ENCODE results near the gene DENND6A. TPM values are rescaled to one million over a fixed set of nuclear protein-coding genes. Genes with fewer than 3 reads are reported as not detected.

Gene DENND6A
- total and polyA plus RNA-seq, 2 of the 13 experiments (the other 11 are each of a cell fraction or from before 2014, with no cell fraction given), result 9.4 to 11.1 TPM

GRCh38 chr3:57731311-57731710 is 38.4 kb upstream of the DENND6A start (continued):
- no peak for TF ChIP-seq NFAT5 (CRISPR knock-in tag; IDR thresholded peaks at IDR 0.05)

DNA sequence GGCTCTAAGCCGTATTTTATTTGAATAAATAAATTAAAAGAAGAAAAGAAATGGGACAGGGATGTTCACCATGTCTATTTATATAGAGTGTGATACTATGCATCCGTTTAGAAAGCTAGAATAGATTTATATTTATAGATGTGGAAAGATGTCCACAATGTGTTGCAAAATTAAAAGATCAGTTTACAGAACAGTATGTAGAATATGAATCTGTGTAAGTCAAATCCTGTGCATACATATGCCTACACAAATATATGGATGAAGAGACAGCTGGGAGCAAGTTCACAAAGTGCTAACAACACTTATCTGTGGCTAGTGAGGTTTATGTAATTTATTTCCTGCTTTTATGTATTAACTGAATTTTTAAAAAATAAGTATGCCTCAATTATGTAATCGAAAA is 37.8 kb upstream of the DENND6A start:
- H4K20me1 ChIP-seq (ENCODE audit: insufficient read depth, low read length), result no peaks in the 10 kb centered on the region
- no peak for ATAC-seq
- H3K27me3 ChIP-seq (ENCODE audit: control insufficient read depth in 1 of 2, insufficient read depth in 2 of 2, low read length in 2 of 2), result no peaks in the 10 kb centered on the region
- no peaks in the 10 kb centered on the region for H3K79me2 ChIP-seq (ENCODE audit: insufficient read depth, low read length)
- no peak overlapping the region for H2AFZ ChIP-seq (ENCODE audit: low read length)
- POLR2A ChIA-PET, result no interaction called here
- CTCF ChIA-PET (ENCODE audit: low intra/inter-chr PET ratio, low total read pairs), result no interaction called here
- H3K27ac ChIP-seq (ENCODE audit: extremely low read length, insufficient read depth, low read length), result no peak overlapping the region
- H3K36me3 ChIP-seq (replicated peaks in 1 of 2; ENCODE audit: control insufficient read depth in 1 of 2, insufficient read depth in 2 of 2, low read length in 2 of 2), result no peaks in the 10 kb centered on the region
- H3K4me1 ChIP-seq (ENCODE audit: insufficient read depth, low read length), result peaks cover 14% of the 10 kb centered on the region; the same call in 1 of the 2 replicates
- intact Hi-C loops (cut with micrococcal nuclease; ENCODE audit: unreplicated experiment) (no loop called here), in situ Hi-C loops (cut with HindIII; ENCODE audit: extremely low pct_ligation_motif_present, low pct_unique_long_range_greater_than_20kb) (no loop called here)
- WGBS (ENCODE audit: low lambda C conversion rate), result 40% methylated on average over 3 of the region's 3 CpGs
- no peak overlapping the region for H3K9ac ChIP-seq (ENCODE audit: insufficient read depth, low read depth, low read length)
- BruUV-seq (replicated peaks), result no TSS peak
- no peaks in the 10 kb centered on the region for H3K9me3 ChIP-seq (ENCODE audit: low read length)
- DNase-seq (ENCODE audit: low spot score), result no peak
- H3K4me3 ChIP-seq (replicated peaks in 1 of 3; ENCODE audit: insufficient read depth in 1 of 3, low read depth in 2 of 3, low read length in 3 of 3), result no peak overlapping the region
- H3K4me2 ChIP-seq (ENCODE audit: low read depth, low read length), result no peak overlapping the region
- no peak for FAIRE-seq
- TF ChIP-seq ARNT2 (CRISPR knock-in tag; IDR thresholded peaks at IDR 0.05; ENCODE audit: low read depth) (no peak), ZNF792 (CRISPR knock-in tag; IDR thresholded peaks at IDR 0.05) (no peak), RNF2 (conservative IDR thresholded peaks at IDR 0.05; ENCODE audit: low read depth) (no peak), SALL1 (CRISPR knock-in tag; IDR thresholded peaks at IDR 0.05) (no peak)
- TF ChIP-seq, protein P1, sequence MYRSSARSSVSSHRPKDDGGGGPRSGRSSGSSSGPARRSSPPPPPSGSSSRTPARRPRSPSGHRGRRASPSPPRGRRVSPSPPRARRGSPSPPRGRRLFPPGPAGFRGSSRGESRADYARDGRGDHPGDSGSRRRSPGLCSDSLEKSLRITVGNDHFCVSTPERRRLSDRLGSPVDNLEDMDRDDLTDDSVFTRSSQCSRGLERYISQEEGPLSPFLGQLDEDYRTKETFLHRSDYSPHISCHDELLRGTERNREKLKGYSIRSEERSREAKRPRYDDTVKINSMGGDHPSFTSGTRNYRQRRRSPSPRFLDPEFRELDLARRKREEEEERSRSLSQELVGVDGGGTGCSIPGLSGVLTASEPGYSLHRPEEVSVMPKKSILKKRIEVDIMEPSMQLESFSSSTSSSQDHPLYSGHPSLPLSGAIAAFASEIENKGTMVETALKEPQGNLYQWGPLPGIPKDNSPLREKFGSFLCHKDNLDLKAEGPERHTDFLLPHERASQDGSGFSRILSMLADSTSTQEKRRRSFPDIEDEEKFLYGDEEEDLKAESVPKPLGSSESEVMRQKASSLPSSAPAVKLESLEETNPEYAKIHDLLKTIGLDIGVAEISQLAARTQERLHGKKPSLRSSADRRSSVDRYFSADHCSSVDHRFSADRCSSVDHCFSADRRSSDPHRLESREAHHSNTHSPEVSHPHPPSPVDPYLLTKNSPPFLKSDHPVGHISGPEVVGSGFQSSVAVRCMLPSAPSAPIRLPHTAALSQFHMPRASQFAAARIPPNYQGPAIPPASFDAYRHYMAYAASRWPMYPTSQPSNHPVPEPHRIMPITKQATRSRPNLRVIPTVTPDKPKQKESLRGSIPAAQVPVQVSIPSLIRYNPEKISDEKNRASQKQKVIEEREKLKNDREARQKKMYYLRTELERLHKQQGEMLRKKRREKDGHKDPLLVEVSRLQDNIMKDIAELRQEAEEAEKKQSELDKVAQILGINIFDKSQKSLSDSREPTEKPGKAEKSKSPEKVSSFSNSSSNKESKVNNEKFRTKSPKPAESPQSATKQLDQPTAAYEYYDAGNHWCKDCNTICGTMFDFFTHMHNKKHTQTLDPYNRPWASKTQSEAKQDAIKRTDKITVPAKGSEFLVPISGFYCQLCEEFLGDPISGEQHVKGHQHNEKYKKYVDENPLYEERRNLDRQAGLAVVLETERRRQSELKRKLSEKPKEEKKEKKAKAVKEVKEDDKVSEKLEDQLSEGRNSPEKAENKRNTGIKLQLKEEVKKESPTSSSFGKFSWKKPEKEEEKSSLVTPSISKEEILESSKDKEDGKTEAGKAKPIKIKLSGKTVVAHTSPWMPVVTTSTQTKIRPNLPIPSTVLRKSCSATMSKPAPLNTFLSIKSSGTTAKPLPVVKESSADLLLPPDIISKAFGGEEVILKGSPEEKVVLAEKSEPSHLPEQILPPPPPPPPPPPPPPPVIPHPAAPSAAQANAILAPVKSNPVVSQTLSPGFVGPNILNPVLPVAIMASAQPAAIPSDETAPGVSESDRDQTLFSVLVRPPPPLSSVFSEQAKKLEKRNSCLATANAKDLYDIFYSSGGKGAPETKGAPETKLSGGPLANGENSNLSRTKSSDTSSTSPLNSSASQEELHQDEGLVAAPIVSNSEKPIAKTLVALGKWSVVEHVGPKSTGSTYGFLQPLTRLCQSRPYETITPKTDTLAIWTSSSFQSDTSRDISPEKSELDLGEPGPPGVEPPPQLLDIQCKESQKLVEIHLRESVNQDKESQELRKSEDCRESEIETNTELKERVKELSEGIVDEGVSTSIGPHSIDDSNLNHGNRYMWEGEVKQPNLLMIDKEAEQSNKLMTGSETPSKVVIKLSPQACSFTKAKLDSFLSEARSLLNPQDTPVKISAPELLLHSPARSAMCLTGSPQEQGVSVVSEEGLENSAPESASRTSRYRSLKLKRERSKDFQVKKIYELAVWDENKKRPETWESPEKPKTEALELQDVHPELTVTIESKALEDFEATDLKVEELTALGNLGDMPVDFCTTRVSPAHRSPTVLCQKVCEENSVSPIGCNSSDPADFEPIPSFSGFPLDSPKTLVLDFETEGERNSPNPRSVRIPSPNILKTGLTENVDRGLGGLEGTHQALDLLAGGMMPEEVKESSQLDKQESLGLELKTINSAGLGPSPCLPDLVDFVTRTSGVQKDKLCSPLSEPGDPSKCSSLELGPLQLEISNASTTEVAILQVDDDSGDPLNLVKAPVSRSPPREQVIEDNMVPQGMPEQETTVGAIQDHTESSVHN (CRISPR knock-in tag; IDR thresholded peaks at IDR 0.05), result no peak
- TF ChIP-seq, protein P2, sequence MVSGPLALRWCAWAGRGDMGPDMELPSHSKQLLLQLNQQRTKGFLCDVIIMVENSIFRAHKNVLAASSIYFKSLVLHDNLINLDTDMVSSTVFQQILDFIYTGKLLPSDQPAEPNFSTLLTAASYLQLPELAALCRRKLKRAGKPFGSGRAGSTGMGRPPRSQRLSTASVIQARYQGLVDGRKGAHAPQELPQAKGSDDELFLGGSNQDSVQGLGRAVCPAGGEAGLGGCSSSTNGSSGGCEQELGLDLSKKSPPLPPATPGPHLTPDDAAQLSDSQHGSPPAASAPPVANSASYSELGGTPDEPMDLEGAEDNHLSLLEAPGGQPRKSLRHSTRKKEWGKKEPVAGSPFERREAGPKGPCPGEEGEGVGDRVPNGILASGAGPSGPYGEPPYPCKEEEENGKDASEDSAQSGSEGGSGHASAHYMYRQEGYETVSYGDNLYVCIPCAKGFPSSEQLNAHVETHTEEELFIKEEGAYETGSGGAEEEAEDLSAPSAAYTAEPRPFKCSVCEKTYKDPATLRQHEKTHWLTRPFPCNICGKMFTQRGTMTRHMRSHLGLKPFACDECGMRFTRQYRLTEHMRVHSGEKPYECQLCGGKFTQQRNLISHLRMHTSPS (CRISPR knock-in tag; IDR thresholded peaks at IDR 0.05; ENCODE audit: low read depth), result no peak
